ENCODE data around the gene CNTN4. TPM values are rescaled to one million over a fixed set of nuclear protein-coding genes. Genes with fewer than 3 reads are reported as not detected.

The CNTN4 gene
- total RNA-seq, 6 experiments from 2014 or later: 1.5 to 3.9 (median 1.7) TPM

- ATAC-seq (no peak), DNase-seq (no peak)
- intact Hi-C loops (cut with DNase I): no loop called here
- TF ChIP-seq POLR2A (IDR thresholded peaks at IDR 0.05) (no peak), CTCF (IDR thresholded peaks at IDR 0.05) (no peak)
- Histone ChIP-seq H3K36me3 (no peaks in the 10 kb centered on the region), H3K4me3 (no peak overlapping the region), H3K9me3 (no peaks in the 10 kb centered on the region), H3K27ac (no peak overlapping the region), H3K4me1 (no peaks in the 10 kb centered on the region), H3K27me3 (no peaks in the 10 kb centered on the region)
- WGBS (ENCODE audit: insufficient coverage, low coverage, low lambda C conversion rate, missing lambda C conversion rate): 34% methylated on average over 5 of the region's 5 CpGs
These were observed 505.1 kb downstream of the CNTN4 start for GRCh38 chr3:2603692-2604289.

GRCh38 chr3:2614578-2614977 is 515.9 kb downstream of the CNTN4 start:
- Histone ChIP-seq H3K27me3 (no peaks in the 10 kb centered on the region), H3K27ac (no peak overlapping the region), H3K9me3 (no peaks in the 10 kb centered on the region), H3K4me1 (no peaks in the 10 kb centered on the region), H3K4me3 (no peak overlapping the region), H3K36me3 (no peaks in the 10 kb centered on the region)
- WGBS (ENCODE audit: insufficient coverage, low coverage, low lambda C conversion rate, missing lambda C conversion rate): 81% methylated on average over 3 of the region's 3 CpGs
- TF ChIP-seq CTCF (IDR thresholded peaks at IDR 0.05) (no peak), POLR2A (IDR thresholded peaks at IDR 0.05) (no peak)
- no peak for ATAC-seq
- intact Hi-C loops (cut with DNase I): no loop called here
- no peak for DNase-seq

GRCh38 chr3:2615080-2615479 is 516.4 kb downstream of the CNTN4 start:
- no peak for ATAC-seq
- TF ChIP-seq CTCF (IDR thresholded peaks at IDR 0.05) (no peak), POLR2A (IDR thresholded peaks at IDR 0.05) (no peak)

GRCh38 chr3:2623436-2623835 is 524.8 kb downstream of the CNTN4 start:
- no peaks in the 10 kb centered on the region for H3K36me3 ChIP-seq
- ATAC-seq: peak; percentile 21 to 77 (median 40)
- 0% methylated on average over 1 of the region's 1 CpG for WGBS (ENCODE audit: insufficient coverage, low coverage, low lambda C conversion rate, missing lambda C conversion rate)
- intact Hi-C loops (cut with DNase I): no loop called here
- no peak for DNase-seq
- H3K4me1 ChIP-seq: no peaks in the 10 kb centered on the region
- H3K27ac ChIP-seq: no peak overlapping the region
- TF ChIP-seq POLR2A (IDR thresholded peaks at IDR 0.05) (no peak), CTCF (IDR thresholded peaks at IDR 0.05) (no peak)
- no peaks in the 10 kb centered on the region for H3K27me3 ChIP-seq
- H3K4me3 ChIP-seq: no peak overlapping the region
- no peaks in the 10 kb centered on the region for H3K9me3 ChIP-seq

More at GRCh38 chr3:2615080-2615479, 516.4 kb downstream of the CNTN4 start:
- DNase-seq: no peak
- Histone ChIP-seq H3K4me3 (no peak overlapping the region), H3K27me3 (no peaks in the 10 kb centered on the region), H3K4me1 (no peaks in the 10 kb centered on the region), H3K36me3 (no peaks in the 10 kb centered on the region), H3K27ac (no peak overlapping the region), H3K9me3 (no peaks in the 10 kb centered on the region)
- intact Hi-C loops (cut with DNase I): no loop called here

- 65% methylated on average over 6 of the region's 6 CpGs for WGBS (ENCODE audit: insufficient coverage, low coverage, low lambda C conversion rate, missing lambda C conversion rate)
- no peaks in the 10 kb centered on the region for H3K9me3 ChIP-seq
- no peaks in the 10 kb centered on the region for H3K36me3 ChIP-seq
- intact Hi-C loops (cut with DNase I): no loop called here
- no peak overlapping the region for H3K27ac ChIP-seq
- DNase-seq (no peak), ATAC-seq (no peak)
- H3K27me3 ChIP-seq: no peaks in the 10 kb centered on the region
- TF ChIP-seq CTCF (IDR thresholded peaks at IDR 0.05) (no peak), POLR2A (IDR thresholded peaks at IDR 0.05) (no peak)
- no peak overlapping the region for H3K4me3 ChIP-seq
- no peaks in the 10 kb centered on the region for H3K4me1 ChIP-seq
These were observed 529.5 kb downstream of the CNTN4 start for GRCh38 chr3:2628117-2628516.

Measured in right lobe of liver (tissue), 6 donors.